Gastrocnemius medialis (tissue), 4 donors: Measurements from ENCODE around the gene KPNA6.

Source experiments
- POLR2A ChIP-seq, 2 donors: fragments of 450-650 bp; IDR thresholded peaks; one replicate each; pipeline ENCODE4 v1.6.1; 2017; ENCODE audit warnings: antibody characterized with exemption in 2 of 2, mild to moderate bottlenecking in 2 of 2, moderate library complexity in 2 of 2
- TF ChIP-seq, protein P1 (sequence below), 5 experiments: fragments of 450-650 bp in 3 of 5; fragments of 200-600 bp in 2 of 5; sonication (generic) in 2 of 5; IDR thresholded peaks in 4 of 5; conservative IDR thresholded peaks in 1 of 5; 1 replicate in 4 of 5; 2 replicates in 1 of 5; pipeline ENCODE4 v1.5.1; 2016 to 2019; ENCODE audit warnings: antibody characterized with exemption in 5 of 5, mild to moderate bottlenecking in 3 of 5, moderate library complexity in 3 of 5

DNA sequence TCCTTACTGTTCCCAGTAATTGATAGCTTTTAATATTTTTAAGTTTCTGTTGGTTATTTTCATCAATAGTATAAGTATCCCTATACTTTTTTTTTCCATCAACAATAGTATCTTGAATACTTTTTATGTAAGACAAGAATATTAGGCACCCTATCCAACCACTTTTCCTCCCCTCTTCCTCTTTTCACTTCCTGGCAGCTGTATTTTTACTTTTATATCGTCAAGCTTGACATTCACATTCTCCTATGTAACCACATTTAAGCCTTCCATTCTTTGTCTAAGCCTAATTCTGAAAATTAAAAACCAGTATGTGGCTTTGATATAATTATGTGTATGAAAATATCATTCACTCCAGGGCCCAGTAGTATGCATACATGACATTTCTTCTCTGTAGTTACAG is 25.8 kb upstream of the KPNA6 start:
- TF ChIP-seq, protein P1, sequence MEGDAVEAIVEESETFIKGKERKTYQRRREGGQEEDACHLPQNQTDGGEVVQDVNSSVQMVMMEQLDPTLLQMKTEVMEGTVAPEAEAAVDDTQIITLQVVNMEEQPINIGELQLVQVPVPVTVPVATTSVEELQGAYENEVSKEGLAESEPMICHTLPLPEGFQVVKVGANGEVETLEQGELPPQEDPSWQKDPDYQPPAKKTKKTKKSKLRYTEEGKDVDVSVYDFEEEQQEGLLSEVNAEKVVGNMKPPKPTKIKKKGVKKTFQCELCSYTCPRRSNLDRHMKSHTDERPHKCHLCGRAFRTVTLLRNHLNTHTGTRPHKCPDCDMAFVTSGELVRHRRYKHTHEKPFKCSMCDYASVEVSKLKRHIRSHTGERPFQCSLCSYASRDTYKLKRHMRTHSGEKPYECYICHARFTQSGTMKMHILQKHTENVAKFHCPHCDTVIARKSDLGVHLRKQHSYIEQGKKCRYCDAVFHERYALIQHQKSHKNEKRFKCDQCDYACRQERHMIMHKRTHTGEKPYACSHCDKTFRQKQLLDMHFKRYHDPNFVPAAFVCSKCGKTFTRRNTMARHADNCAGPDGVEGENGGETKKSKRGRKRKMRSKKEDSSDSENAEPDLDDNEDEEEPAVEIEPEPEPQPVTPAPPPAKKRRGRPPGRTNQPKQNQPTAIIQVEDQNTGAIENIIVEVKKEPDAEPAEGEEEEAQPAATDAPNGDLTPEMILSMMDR (IDR thresholded peaks at IDR 0.05 in 4 of 5, conservative IDR thresholded peaks at IDR 0.05 in 1 of 5): no peak
- TF ChIP-seq POLR2A (IDR thresholded peaks at IDR 0.05): no peak
